OCI-LY3 (cell line): ENCODE data around the gene SOX1.

Source experiments
- H2AFZ ChIP-seq: fragments of 200-600, 300-600 bp; shearing (Covaris generic); 2 replicates; pipeline ENCODE4 v1.6.0; 2014; ENCODE audit warnings: antibody characterized with exemption, low read depth, low read length
- H3K27ac ChIP-seq: fragments of 200-600, 300-600 bp; sonication (generic); 2 replicates; pipeline ENCODE4 v1.5.1; 2014; ENCODE audit warnings: mild to moderate bottlenecking, low read length, moderate library complexity, mixed read lengths
- H3K27me3 ChIP-seq: fragments of 200-600, 300-600 bp; sonication (generic); 2 replicates; pipeline ENCODE4 v1.6.1; 2014; ENCODE audit warnings: low read depth, low read length, mixed read lengths
- H3K36me3 ChIP-seq: fragments of 200-600, 300-600 bp; sonication (generic); replicated peaks from 2 replicates; pipeline ENCODE3; 2014; ENCODE audit warnings: low read depth, low read length, mixed read lengths
- H3K4me1 ChIP-seq: fragments of 300-600, 200-600 bp; sonication (generic); 2 replicates; pipeline ENCODE4 v1.6.1; 2014; ENCODE audit warnings: low read length, mixed read lengths
- H3K4me2 ChIP-seq: fragments of 200-600, 300-600 bp; sonication (generic); 2 replicates; pipeline ENCODE4 v1.6.1; 2014; ENCODE audit warnings: low read length, mixed read lengths
- H3K4me3 ChIP-seq: fragments of 300-600, 200-600 bp; sonication (generic); 2 replicates; pipeline ENCODE4 v1.5.1; 2014; ENCODE audit warnings: antibody characterized with exemption, mild to moderate bottlenecking, low read length, moderate library complexity
- H3K79me2 ChIP-seq: fragments of 300-600, 200-600 bp; shearing (Covaris generic); 2 replicates; pipeline ENCODE4 v1.6.1; 2014; ENCODE audit warnings: mild to moderate bottlenecking, low read length, mixed read lengths
- H3K9ac ChIP-seq: fragments of 300-600, 200-600 bp; shearing (Covaris generic); 2 replicates; pipeline ENCODE4 v1.6.0; 2014; ENCODE audit warnings: mild to moderate bottlenecking, low read length, moderate library complexity
- H3K9me3 ChIP-seq: fragments of 200-600, 300-600 bp; shearing (Covaris generic); 2 replicates; pipeline ENCODE4 v1.6.1; 2014; ENCODE audit warnings: low read length, mixed read lengths; ENCODE audit not compliant: insufficient read depth
- H4K20me1 ChIP-seq: fragments of 200-600, 300-600 bp; sonication (generic); 2 replicates; pipeline ENCODE4 v1.6.1; 2016; ENCODE audit warnings: low read length, mixed read lengths; ENCODE audit not compliant: insufficient read depth
- CTCF ChIP-seq: fragments of 200-600, 300-600 bp; sonication (generic); IDR thresholded peaks from 2 replicates; pipeline ENCODE4 v1.5.1; 2014; ENCODE audit warnings: antibody characterized with exemption, low read length, low read depth
- EZH2phosphoT487 ChIP-seq: fragments of 200-600 bp; shearing (Covaris generic); IDR thresholded peaks from 2 replicates; pipeline ENCODE4 v1.6.1; 2018; ENCODE audit warnings: antibody characterized with exemption, mixed run types, low read depth

SOX1 gene

GRCh38 chr13:112054616-112055015 is 12.3 kb upstream of the SOX1 start:
- Histone ChIP-seq H4K20me1 (no peaks in the 10 kb centered on the region), H3K27ac (no peak overlapping the region), H3K27me3 (no peaks in the 10 kb centered on the region), H3K4me2 (no peak overlapping the region), H3K4me3 (no peak overlapping the region), H3K9ac (no peak overlapping the region), H3K79me2 (no peaks in the 10 kb centered on the region), H3K4me1 (no peaks in the 10 kb centered on the region), H2AFZ (no peak overlapping the region), H3K36me3 (no peaks in the 10 kb centered on the region), H3K9me3 (peaks cover 9% of the 10 kb centered on the region; the same call in 1 of the 2 replicates)
- TF ChIP-seq EZH2phosphoT487 (no peak), CTCF (no peak)

GRCh38 chr13:112055036-112055914 is 11.7 kb upstream of the SOX1 start:
- Histone ChIP-seq H3K4me1 (no peaks in the 10 kb centered on the region), H3K4me2 (no peak overlapping the region), H3K27me3 (no peaks in the 10 kb centered on the region), H3K79me2 (no peaks in the 10 kb centered on the region), H2AFZ (no peak overlapping the region), H3K36me3 (no peaks in the 10 kb centered on the region), H4K20me1 (no peaks in the 10 kb centered on the region), H3K27ac (no peak overlapping the region), H3K9me3 (peaks cover 11% of the 10 kb centered on the region; the same call in 1 of the 2 replicates), H3K9ac (no peak overlapping the region), H3K4me3 (no peak overlapping the region)
- TF ChIP-seq EZH2phosphoT487 (no peak), CTCF (no peak)

- TF ChIP-seq CTCF = no peak
- TF ChIP-seq EZH2phosphoT487 = no peak
- H3K27ac ChIP-seq = no peak overlapping the region
- no peaks in the 10 kb centered on the region for H3K36me3 ChIP-seq
- H4K20me1 ChIP-seq = no peaks in the 10 kb centered on the region
- no peaks in the 10 kb centered on the region for H3K4me1 ChIP-seq
- no peaks in the 10 kb centered on the region for H3K79me2 ChIP-seq
- no peak overlapping the region for H2AFZ ChIP-seq
- H3K4me2 ChIP-seq = no peak overlapping the region
- H3K4me3 ChIP-seq = no peak overlapping the region
- H3K27me3 ChIP-seq = no peaks in the 10 kb centered on the region
- H3K9ac ChIP-seq = no peak overlapping the region
- peaks cover 11% of the 10 kb centered on the region; the same call in 1 of the 2 replicates for H3K9me3 ChIP-seq
These were observed 11.1 kb upstream of the SOX1 start for GRCh38 chr13:112055915-112056269.

GRCh38 chr13:112056284-112056727 is 10.6 kb upstream of the SOX1 start:
- H4K20me1 ChIP-seq = no peaks in the 10 kb centered on the region
- no peak overlapping the region for H3K27ac ChIP-seq
- H3K4me1 ChIP-seq = no peaks in the 10 kb centered on the region
- TF ChIP-seq CTCF (no peak), EZH2phosphoT487 (no peak)
- no peak overlapping the region for H3K9ac ChIP-seq
- H3K79me2 ChIP-seq = no peaks in the 10 kb centered on the region
- no peaks in the 10 kb centered on the region for H3K36me3 ChIP-seq
- no peak overlapping the region for H3K4me3 ChIP-seq
- H3K9me3 ChIP-seq = peaks cover 11% of the 10 kb centered on the region; the same call in 1 of the 2 replicates
- no peak overlapping the region for H2AFZ ChIP-seq
- no peaks in the 10 kb centered on the region for H3K27me3 ChIP-seq
- H3K4me2 ChIP-seq = no peak overlapping the region
